SH-SY5Y (cell line): ENCODE measurements around the gene TMEM147.

Source experiments
- GATA2 ChIP-seq: IDR thresholded peaks from 2 replicates; pipeline ENCODE4 v1.6.1; 2011; ENCODE audit warnings: mild to moderate bottlenecking, low read depth, low read length
- GATA3 ChIP-seq: IDR thresholded peaks from 2 replicates; pipeline ENCODE4 v1.6.1; 2011; ENCODE audit warnings: low read depth, mild to moderate bottlenecking, low read length, moderate library complexity

The TMEM147 gene

DNA sequence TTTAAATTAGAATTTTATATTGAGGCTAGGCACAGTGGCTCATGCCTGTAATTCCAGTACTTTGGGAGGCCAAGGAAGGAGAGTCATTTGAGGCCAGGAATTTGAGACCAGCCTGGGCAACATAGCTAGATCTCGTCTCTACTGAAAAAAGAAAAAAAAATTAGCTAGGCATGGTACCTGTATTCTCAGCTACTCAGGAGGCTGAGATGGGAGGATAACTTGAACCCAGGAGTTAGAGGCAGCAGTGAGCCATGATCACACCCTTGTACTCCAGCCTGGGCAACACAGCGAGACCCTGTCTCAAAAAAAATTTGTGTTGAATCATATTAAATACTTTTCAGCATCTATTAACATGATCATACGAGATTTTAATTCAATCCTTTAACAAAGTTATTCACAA is 45.4 kb downstream of the TMEM147 start:
- no peak for TF ChIP-seq GATA2
- TF ChIP-seq GATA3 = no peak

GRCh38 chr19:35592226-35592625 is 46.8 kb downstream of the TMEM147 start:
- no peak for TF ChIP-seq GATA2
- no peak for TF ChIP-seq GATA3

DNA sequence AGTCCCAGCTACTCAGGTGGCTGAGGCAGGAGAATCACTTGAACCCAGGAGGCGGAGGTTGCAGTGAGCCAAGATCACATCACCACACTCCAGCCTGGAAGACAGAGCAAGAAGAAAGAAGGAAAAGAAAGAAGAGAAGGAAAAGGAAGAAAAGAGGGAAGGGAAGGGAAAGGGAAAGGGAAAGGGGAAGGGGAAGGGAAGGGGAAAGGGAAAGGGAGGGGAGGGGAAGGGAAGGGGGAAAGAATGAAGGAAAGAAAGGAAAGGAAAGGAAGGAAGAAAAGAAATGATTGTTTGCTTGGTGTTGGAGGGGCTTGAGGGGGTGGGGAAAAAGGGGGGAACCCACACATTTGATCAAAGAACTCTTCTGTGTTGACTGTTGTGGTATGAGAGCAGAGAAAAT is 50.5 kb downstream of the TMEM147 start:
- TF ChIP-seq GATA2 = no peak
- TF ChIP-seq GATA3 = no peak

GRCh38 chr19:35596366-35596999 is 51.1 kb downstream of the TMEM147 start:
- TF ChIP-seq GATA2 (no peak), GATA3 (no peak)
